Caco-2 (cell line): ENCODE measurements around the gene ZNF346. TPM values are rescaled to one million over a fixed set of nuclear protein-coding genes. Genes with fewer than 3 reads are reported as not detected.

Experiments used
- BruUV-seq: library from RNA; stranded (reverse); fragments of 400-500 nt; replicated peaks from 2 replicates; lab custom pipeline; 2021; lab: Mats Ljungman, UMichigan
- CTCF ChIA-PET: fragments of 300-600 bp; sonication (Branson Sonifier 250); formaldehyde crosslinking; loops from one replicate; lab custom pipeline; 2022; ENCODE audit warnings: antibody characterized with exemption; lab: Charles Lee
- POLR2A ChIA-PET: fragments of 300-600 bp; sonication (Branson Sonifier 250); formaldehyde crosslinking; loops from one replicate; lab custom pipeline; 2022; ENCODE audit warnings: antibody characterized with exemption; lab: Charles Lee
- DNase-seq, 2 experiments: peaks; one replicate each; pipeline versions ENCODE4 v3.0.0 to v3.0.0-alpha.2; 2020 to 2022
- H3K27me3 ChIP-seq: replicated peaks from 2 replicates; pipeline ENCODE4 v1.6.0; 2011; ENCODE audit warnings: low read length; ENCODE audit not compliant: control insufficient read depth, insufficient read depth
- H3K36me3 ChIP-seq: 2 replicates; pipeline ENCODE4 v1.5.1; 2011; ENCODE audit warnings: low read length; ENCODE audit not compliant: control insufficient read depth, insufficient read depth
- H3K4me1 ChIP-seq: fragments of 250-450 bp; sonication (Bioruptor Pico); 2 replicates; pipeline ENCODE4 v1.5.1; 2020; ENCODE audit warnings: mild to moderate bottlenecking
- H3K4me3 ChIP-seq: 2 replicates; pipeline ENCODE4 v1.5.1; 2011; ENCODE audit warnings: low read depth, mild to moderate bottlenecking, control low read depth, low read length
- H3K9me3 ChIP-seq: fragments of 250-450 bp; sonication (Bioruptor Pico); 2 replicates; pipeline ENCODE4 v1.5.1; 2020; ENCODE audit warnings: mild to moderate bottlenecking, moderate library complexity
- H3K27ac Mint-ChIP-seq: one replicate; pipeline ENCODE4 v1.8.0; 2022; ENCODE audit warnings: mixed read lengths; ENCODE audit not compliant: unreplicated experiment
- H3K27me3 Mint-ChIP-seq: one replicate; pipeline ENCODE4 v1.8.0; 2022; ENCODE audit warnings: mixed read lengths; ENCODE audit not compliant: insufficient read depth, unreplicated experiment
- H3K36me3 Mint-ChIP-seq: one replicate; pipeline ENCODE4 v1.8.0; 2022; ENCODE audit warnings: mild to moderate bottlenecking, mixed read lengths; ENCODE audit not compliant: insufficient read depth, unreplicated experiment
- H3K4me1 Mint-ChIP-seq: one replicate; pipeline ENCODE4 v1.8.0; 2022; ENCODE audit warnings: low read depth, mixed read lengths; ENCODE audit not compliant: unreplicated experiment
- H3K4me3 Mint-ChIP-seq: one replicate; pipeline ENCODE4 v1.8.0; 2022; ENCODE audit warnings: mild to moderate bottlenecking, moderate library complexity, mixed read lengths; ENCODE audit not compliant: unreplicated experiment
- H3K9me3 Mint-ChIP-seq: one replicate; pipeline ENCODE4 v1.8.0; 2022; ENCODE audit warnings: mixed read lengths; ENCODE audit not compliant: unreplicated experiment
- intact Hi-C: fragments of 100-400 bp; cut with micrococcal nuclease; formaldehyde crosslinking; loops from one replicate; pipeline ENCODE4 v1.10.0; 2022; ENCODE audit not compliant: unreplicated experiment
- total RNA-seq: library from RNA; stranded (reverse); gene quantifications from 2 replicates; pipeline ENCODE4 v1.2.3, GENCODE V29; 2022
- TF ChIP-seq, protein P1 (sequence below), 2 experiments: fragments of 200-600 bp in 1 of 2; IDR thresholded peaks; 1 replicate in 1 of 2; 2 replicates in 1 of 2; pipeline versions ENCODE4 v1.5.1 to v1.8.0; 2011 to 2022; ENCODE audit warnings: antibody characterized with exemption in 1 of 2, control low read depth in 1 of 2, inconsistent platforms in 1 of 2, low read depth in 1 of 2, low read length in 1 of 2, mild to moderate bottlenecking in 1 of 2, moderate library complexity in 1 of 2; ENCODE audit not compliant: insufficient read depth in 1 of 2, severe bottlenecking in 1 of 2, unreplicated experiment in 1 of 2

Gene ZNF346
- total RNA-seq, 1 experiment from 2014 or later: 24.2 TPM

DNA sequence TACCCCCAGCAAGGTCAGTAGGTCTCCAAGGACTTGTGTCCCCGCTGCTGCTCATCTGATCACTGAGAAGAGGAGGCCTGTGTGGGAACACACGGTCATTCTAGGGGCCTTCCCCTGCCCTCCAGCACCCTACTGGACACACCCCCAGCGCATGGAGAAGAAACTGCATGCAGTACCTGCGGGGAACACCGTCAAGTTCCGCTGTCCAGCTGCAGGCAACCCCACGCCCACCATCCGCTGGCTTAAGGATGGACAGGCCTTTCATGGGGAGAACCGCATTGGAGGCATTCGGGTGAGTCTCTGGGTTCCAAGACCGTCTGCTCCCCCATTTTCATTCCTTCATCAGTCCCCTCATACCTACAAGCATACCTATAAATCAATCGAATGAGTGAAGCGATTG lies 68.3 kb downstream of the ZNF346 start:
- H3K36me3 Mint-ChIP-seq: peaks cover 60% of the 10 kb centered on the region
- TF ChIP-seq, protein P1, sequence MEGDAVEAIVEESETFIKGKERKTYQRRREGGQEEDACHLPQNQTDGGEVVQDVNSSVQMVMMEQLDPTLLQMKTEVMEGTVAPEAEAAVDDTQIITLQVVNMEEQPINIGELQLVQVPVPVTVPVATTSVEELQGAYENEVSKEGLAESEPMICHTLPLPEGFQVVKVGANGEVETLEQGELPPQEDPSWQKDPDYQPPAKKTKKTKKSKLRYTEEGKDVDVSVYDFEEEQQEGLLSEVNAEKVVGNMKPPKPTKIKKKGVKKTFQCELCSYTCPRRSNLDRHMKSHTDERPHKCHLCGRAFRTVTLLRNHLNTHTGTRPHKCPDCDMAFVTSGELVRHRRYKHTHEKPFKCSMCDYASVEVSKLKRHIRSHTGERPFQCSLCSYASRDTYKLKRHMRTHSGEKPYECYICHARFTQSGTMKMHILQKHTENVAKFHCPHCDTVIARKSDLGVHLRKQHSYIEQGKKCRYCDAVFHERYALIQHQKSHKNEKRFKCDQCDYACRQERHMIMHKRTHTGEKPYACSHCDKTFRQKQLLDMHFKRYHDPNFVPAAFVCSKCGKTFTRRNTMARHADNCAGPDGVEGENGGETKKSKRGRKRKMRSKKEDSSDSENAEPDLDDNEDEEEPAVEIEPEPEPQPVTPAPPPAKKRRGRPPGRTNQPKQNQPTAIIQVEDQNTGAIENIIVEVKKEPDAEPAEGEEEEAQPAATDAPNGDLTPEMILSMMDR (IDR thresholded peaks at IDR 0.05; ENCODE audit: insufficient read depth in 1 of 2, low read depth in 1 of 2, low read length in 1 of 2, severe bottlenecking in 1 of 2, unreplicated experiment in 1 of 2): no peak
- no peak for DNase-seq
- no TSS peak for BruUV-seq
- no peaks in the 10 kb centered on the region for H3K27me3 Mint-ChIP-seq
- Histone ChIP-seq H3K36me3 (peaks cover 16% of the 10 kb centered on the region), H3K4me3 (no peak overlapping the region), H3K4me1 (peaks cover 31% of the 10 kb centered on the region), H3K27me3 (no peaks in the 10 kb centered on the region), H3K9me3 (no peaks in the 10 kb centered on the region)
- POLR2A ChIA-PET: no interaction called here
- no peak overlapping the region for H3K27ac Mint-ChIP-seq
- peaks cover 18% of the 10 kb centered on the region for H3K4me1 Mint-ChIP-seq
- CTCF ChIA-PET: no interaction called here
- no peak overlapping the region for H3K4me3 Mint-ChIP-seq
- intact Hi-C loops: no loop called here
- no peaks in the 10 kb centered on the region for H3K9me3 Mint-ChIP-seq

DNA sequence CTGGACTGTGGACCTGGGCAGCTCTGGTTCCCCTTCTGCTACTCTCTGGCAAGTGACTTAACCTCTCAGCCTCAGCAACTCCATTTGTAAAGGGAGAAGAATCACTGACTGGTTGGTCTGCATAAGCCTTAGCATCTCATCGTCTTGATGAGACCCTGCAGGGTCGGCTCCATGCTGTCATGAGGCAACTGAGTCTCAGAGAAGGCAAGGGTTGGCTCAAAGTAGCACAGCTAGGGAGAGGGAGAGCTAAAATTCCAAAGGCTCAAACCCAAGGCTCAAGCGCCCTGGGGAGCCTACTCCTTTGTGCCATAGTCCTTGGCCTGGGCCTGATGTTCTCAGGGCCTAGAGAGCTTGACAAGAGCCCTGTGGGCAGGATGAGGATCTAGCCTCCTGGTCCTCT lies 68.7 kb downstream of the ZNF346 start:
- no peak overlapping the region for H3K4me3 Mint-ChIP-seq
- H3K27me3 ChIP-seq: no peaks in the 10 kb centered on the region
- DNase-seq: no peak
- peaks cover 26% of the 10 kb centered on the region for H3K4me1 ChIP-seq
- H3K9me3 Mint-ChIP-seq: no peaks in the 10 kb centered on the region
- H3K36me3 Mint-ChIP-seq: peaks cover 64% of the 10 kb centered on the region
- no peaks in the 10 kb centered on the region for H3K27me3 Mint-ChIP-seq
- H3K4me3 ChIP-seq: no peak overlapping the region
- TF ChIP-seq, protein P1 (IDR thresholded peaks at IDR 0.05; ENCODE audit: insufficient read depth in 1 of 2, low read depth in 1 of 2, low read length in 1 of 2, severe bottlenecking in 1 of 2, unreplicated experiment in 1 of 2): no peak
- peaks cover 14% of the 10 kb centered on the region for H3K4me1 Mint-ChIP-seq
- intact Hi-C loops: no loop called here
- BruUV-seq: no TSS peak
- no peak overlapping the region for H3K27ac Mint-ChIP-seq
- POLR2A ChIA-PET: no interaction called here
- peaks cover 16% of the 10 kb centered on the region for H3K36me3 ChIP-seq
- CTCF ChIA-PET: no interaction called here
- no peaks in the 10 kb centered on the region for H3K9me3 ChIP-seq

DNA sequence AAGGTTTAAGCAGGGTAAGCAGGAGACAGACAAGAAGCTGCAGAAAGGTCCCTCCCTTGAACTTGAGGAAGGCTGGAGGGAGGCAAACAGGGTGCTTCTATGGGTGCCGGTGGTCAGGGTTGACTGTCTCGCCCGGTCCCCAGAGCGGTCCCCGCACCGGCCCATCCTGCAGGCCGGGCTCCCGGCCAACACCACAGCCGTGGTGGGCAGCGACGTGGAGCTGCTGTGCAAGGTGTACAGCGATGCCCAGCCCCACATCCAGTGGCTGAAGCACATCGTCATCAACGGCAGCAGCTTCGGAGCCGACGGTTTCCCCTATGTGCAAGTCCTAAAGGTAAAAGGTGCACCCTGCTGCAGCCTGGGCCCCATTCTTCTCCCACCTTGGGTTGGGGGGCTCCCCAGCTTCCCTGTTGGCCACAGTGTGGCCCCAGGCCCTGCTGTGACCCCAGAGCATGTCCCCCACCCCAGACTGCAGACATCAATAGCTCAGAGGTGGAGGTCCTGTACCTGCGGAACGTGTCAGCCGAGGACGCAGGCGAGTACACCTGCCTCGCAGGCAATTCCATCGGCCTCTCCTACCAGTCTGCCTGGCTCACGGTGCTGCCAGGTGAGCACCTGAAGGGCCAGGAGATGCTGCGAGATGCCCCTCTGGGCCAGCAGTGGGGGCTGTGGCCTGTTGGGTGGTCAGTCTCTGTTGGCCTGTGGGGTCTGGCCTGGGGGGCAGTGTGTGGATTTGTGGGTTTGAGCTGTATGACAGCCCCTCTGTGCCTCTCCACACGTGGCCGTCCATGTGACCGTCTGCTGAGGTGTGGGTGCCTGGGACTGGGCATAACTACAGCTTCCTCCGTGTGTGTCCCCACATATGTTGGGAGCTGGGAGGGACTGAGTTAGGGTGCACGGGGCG lies 69.9 kb downstream of the ZNF346 start:
- ChIA-PET CTCF (no interaction called here), POLR2A (no interaction called here)
- H3K27me3 Mint-ChIP-seq: no peaks in the 10 kb centered on the region
- H3K4me3 ChIP-seq: no peak overlapping the region
- no peaks in the 10 kb centered on the region for H3K9me3 Mint-ChIP-seq
- peaks cover 17% of the 10 kb centered on the region for H3K36me3 ChIP-seq
- peaks cover 75% of the 10 kb centered on the region for H3K36me3 Mint-ChIP-seq
- H3K27ac Mint-ChIP-seq: no peak overlapping the region
- no TSS peak for BruUV-seq
- TF ChIP-seq, protein P1 (IDR thresholded peaks at IDR 0.05; ENCODE audit: insufficient read depth in 1 of 2, low read depth in 1 of 2, low read length in 1 of 2, severe bottlenecking in 1 of 2, unreplicated experiment in 1 of 2): no peak
- peaks cover 24% of the 10 kb centered on the region for H3K4me1 ChIP-seq
- intact Hi-C loops: no loop called here
- no peaks in the 10 kb centered on the region for H3K9me3 ChIP-seq
- no peak overlapping the region for H3K4me3 Mint-ChIP-seq
- H3K4me1 Mint-ChIP-seq: peaks cover 11% of the 10 kb centered on the region
- DNase-seq: no peak
- H3K27me3 ChIP-seq: no peaks in the 10 kb centered on the region
